COLO829 (cell line): ENCODE measurements around the gene CDC6.

Experiments used
- DNase-seq: peaks from one replicate; pipeline ENCODE4 v3.0.0; 2012; ENCODE audit warnings: low spot score

Gene CDC6

DNA sequence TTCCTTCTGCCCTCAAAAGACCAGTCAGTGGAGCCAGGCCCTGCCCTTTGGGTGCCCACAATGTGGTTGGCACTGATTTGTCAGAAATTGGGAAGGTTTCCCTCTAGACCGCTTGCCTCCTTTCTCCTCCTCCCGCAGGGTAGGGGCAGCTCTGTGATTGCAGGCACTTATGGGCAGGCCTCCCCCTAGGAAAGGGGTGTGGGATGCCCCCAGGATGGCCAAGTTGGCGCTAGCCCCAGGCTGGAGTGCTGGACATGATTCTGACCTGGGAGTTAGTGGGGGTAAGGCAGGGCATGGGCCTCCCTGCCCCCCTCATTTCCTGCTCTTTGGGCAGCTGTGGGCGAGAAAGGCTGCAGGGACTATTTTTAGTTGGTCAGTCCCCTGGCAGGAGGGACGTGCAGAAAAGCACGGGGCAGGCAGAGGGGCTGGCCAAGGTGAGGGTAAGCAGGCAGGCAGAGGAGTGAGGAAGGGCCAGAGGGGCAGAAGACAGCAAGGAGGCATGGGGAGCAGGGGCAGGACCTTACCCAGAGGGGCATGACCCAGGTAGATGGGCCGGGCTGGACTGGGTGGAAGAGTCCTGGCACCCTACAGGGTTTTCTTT is 24.6 kb downstream of the CDC6 start:
- no peak for DNase-seq

DNA sequence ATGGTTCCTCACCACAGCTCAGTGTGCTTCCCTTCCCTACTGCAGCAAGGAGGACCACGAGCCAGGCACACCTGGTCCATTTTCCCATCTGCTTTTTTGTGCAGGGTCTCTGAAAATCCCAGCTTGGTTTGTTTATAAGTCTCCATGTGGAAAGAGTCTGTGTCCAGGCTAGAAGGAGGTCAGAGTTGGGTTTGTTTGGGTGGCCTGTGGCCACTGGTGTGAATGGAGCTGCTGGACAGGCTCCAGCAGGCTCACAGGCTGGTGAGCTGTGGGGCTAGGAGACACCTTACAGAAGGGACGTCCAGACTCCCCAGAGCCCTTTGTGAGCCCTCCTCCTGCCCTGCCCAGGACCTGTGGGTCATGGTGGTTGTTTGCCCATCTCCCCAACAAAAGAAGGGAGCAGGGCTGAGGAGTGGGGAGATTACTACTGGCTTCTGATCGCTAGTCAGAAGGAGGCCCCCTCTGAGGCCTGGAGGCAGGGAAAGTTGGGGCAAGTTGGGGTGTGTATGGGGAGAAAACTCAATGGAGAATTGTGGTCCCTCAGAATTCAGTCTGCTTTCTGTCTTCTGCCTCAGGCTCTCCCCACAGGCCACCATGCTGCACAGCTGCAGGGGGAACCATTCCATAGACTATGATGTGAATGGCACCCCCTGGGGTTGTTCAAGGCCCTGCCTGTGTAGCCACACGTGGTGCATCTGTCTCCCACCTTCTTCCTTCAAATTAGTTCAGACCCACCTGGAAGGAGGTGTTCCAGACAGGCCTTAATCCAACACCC is 25.4 kb downstream of the CDC6 start:
- no peak for DNase-seq

DNA sequence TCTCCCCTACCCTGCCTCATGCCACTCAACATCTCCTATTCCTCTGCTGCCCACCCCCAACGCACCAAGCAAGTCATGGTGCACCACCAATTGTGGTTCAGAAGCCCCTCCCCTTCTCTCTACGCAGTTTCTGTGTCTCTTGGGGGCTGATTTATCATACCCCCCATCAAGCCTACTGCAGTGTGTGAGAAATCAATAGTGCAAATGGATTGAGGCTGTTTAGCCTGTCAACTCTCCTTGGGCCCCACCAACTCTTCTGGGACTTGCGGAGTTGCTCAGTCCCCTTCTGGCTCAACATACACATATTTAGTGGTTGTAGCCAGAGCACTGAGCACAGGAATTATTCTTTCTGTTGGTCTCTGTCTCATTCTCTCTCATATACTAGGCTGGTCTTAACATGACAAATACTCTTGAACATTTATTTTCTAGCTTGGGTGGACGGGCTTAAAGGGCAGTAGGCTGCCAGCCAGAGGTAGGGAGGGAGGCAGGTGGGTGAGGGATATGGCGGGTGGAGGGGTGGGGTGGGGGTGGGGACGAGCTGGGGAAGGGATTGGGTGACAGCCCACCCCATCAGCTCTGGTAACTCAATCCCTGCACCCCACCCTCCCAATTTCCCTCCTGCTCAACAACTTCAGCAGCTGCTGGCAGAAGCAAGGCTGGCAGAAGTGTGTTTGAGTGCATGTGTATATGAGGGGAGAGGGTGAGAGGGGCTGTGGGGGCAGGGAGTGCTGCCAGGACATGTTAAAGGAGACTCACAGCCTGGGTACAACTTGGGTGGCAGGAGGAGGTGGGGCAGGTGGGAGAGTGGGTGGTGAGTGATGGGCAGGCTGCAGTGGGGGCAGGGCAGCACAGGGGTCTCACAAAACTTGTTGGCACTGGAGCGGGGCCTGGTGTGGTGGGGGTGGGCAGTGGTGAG is 26.2 kb downstream of the CDC6 start:
- no peak for DNase-seq

DNA sequence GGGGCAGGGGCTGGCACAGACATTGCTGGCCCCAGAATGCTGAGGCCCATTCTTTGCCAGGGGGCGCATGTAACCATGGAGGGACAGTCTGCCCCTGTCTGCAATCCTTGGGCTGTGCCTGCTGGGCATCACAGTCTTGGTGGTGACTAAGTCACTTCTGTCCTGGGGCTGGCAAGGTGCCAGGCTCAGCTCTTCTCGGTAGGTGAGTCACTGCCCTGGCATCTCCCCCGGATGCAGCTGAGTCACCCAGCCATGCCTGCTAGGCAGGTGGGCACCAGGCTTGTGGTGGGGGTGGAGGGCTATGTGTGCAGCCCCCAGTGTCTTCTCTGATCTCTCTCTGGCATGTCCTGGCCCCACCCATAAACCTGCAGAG is 26.9 kb downstream of the CDC6 start:
- peak; percentile 95 for DNase-seq

DNA sequence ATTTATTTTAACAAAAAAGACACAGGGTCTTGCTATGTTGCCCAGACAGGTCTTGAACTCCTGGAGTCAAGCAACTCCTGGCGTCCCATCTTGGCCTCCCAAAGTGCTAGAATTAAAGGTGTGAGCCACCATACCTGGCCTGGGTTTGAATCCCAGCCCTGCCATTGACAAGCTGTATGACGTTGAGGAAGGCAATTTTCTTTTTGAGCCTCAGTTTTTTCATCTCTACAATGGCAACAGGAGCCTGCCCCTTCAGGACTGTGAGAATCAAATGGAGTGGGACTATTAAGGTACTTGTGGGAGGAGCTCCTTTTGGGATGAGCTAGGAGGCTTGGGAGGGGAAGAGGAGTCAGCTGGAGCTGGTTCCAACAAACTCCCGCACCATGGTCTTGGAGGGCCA is 27.5 kb downstream of the CDC6 start:
- DNase-seq, result no peak

DNA sequence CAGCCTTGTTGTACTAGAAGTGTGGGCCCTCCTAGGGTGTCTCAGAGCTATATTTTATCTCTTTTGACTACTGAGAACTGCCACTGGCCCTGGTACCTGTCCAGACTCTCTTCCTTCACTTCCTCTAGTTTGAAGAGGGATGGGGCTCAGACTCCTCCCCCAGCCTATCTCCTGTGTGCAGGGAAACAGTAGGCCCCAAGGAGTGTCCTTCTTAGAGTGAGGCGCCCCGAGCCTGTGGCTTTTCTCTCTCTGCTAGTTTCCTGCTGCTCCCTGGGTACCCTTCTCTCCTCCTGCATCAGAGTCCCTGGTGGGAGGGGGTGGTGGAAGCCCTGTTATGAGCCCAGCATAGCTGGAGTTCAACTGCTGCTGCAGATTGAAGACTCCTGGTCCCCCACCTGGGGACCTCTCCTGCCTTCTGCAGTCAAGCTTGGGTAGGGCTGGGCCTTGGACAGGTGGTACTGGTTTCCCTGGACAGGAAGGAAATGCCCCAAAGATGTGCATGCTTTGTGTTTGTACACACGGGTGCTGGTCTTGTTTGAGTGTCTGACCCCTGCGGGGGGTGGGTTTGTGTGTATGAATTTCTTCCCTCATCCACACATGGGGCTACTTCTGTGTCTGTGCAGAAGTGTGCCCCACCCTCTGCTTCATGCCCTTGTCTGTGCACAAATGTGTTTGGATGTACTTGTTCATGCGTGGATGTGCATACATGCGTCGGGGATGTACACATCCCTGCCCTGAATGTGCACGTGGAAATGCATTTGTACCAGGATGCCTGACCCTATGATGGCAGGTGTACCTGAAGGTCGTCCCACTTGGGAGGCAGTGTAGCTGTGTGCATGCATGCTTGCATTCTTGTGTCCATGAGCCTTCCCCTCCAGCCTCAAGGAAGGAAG is 28.2 kb downstream of the CDC6 start:
- no peak for DNase-seq

DNA sequence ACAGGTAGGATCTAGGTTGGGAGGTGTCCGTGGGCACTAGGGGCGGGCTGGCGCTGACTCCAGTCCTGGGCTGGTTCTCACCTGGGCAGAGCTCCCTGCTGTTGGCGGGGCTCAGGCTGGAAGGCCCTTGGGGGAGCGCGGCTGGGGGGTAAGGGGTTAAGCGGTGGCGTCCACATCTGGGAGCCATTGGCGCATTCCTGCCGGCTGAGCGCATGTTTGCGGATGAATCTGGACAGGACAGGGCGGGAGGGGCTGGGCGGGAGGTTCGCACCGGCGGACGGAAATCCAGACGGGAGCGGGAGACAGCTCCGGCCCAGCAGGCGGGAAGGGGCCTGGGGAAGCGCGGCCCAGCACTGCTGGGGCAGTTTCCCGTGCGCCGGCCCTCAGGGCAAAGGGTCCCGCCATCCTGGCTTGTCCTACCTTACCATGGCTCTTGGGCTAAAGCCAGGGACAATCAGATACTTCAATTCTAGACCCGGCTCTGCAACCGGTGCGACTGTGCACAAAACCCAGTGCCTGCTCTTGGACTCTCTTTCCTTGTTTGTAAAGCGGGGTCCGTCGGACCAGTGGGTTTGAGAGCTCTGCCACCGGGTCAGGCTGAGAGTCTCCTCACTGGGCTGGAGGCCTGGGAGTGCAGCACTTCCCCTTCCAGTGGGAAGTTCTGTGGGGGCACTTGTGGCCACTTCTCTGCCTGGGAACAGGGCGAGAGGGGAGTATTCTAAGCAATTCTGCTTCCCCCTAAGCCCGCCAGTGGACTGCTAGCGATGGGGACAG is 29.1 kb downstream of the CDC6 start:
- DNase-seq, result no peak

DNA sequence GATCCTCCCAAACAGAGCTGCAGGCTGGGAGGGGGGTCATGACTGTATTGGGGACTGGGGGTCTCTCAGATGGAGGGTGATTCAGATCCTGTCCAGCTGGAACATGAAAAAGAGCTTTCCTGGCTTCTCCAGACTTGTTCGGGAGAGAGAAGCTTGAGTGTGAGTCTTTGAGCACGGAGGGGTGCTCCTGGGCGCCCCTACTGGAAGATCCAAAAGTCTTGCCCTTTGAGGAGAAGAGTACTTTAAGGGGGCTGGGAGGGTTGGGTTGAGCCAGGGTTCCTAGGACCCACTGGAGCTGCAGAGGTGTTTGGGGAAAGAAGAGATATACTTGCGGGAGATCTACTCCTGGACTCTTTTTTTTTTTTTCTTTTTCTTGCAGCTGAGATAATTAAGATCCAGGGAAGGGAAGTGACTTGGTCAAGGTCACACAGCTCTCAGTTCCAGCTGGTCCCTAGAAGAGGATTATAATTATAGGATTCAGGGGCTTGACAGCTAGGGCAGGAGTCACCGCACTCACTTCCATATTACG is 29.7 kb downstream of the CDC6 start:
- DNase-seq, result no peak

DNA sequence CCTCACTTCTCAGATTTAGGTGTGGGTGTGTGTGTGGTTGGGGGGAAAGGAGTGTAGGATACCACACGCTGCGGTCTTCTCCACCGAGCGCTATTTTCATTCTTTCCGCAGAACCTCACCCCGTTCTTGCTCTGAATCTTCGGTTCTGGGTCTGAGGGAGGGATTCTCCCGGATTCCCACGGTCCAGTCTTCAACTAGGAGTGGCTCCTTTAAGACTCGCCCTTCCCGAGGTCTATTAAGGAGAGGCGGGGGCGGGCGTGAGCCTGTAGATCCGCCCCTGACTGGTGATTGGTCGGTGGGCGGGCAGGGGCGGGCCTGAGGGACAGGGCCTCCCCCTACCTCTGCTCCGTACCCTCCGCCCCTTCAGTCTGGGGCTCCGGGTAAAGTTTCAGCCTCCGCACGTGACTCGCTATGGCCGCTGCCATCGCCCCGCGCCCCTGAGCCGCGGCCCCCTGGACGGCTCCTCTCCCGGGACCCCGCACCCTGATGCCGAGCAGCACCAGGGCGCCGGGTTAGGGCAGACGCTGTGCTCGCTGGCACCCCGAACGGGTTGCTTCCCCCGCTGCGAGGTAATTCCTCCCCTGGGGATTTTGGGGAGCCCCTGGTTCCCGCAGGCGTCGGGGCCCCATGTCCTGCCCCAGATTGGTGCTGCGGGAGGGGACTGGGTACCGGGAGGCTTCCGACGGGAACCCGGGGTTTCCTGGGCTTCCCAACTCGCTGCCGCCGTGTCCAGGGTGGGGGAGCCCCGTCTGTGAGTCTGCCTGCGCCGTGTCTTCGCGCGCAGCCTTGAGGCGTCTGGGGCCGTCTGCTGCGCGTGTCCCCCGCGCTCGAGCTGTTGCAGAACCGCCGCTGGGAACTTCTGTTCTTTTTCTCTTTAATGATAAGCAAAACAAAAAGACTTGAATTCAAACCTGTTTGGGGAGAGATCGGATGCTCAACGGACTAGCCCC is 30.5 kb downstream of the CDC6 start:
- DNase-seq, result peak; percentile 96

DNA sequence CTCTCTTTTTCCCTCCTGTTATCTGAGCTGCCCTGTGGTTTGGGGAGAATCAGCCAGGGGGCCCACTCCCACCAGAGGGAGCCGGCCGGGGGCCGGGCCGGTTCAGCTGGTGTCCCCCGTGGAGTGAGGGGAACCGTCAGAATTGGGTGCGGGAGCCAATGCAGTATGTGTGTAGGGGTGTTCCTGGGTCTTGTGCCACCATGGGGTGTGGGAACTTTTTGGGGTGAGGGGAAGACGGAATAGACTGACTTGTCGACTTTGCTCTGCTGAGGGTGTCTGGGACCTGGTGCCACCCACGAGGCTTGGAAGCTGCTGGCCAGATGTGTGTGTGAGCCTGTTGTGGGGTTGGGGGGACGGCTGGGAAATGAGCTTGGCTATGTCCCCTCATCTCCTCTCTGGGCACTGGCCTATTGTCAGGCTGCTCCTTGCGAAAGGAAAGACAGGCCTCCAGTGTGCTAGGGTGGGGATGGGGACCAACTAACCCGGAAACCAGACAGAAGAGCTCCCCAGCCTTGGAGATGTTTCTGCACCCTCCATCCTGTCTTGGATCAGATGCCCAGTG is 31.2 kb downstream of the CDC6 start:
- DNase-seq, result no peak

DNA sequence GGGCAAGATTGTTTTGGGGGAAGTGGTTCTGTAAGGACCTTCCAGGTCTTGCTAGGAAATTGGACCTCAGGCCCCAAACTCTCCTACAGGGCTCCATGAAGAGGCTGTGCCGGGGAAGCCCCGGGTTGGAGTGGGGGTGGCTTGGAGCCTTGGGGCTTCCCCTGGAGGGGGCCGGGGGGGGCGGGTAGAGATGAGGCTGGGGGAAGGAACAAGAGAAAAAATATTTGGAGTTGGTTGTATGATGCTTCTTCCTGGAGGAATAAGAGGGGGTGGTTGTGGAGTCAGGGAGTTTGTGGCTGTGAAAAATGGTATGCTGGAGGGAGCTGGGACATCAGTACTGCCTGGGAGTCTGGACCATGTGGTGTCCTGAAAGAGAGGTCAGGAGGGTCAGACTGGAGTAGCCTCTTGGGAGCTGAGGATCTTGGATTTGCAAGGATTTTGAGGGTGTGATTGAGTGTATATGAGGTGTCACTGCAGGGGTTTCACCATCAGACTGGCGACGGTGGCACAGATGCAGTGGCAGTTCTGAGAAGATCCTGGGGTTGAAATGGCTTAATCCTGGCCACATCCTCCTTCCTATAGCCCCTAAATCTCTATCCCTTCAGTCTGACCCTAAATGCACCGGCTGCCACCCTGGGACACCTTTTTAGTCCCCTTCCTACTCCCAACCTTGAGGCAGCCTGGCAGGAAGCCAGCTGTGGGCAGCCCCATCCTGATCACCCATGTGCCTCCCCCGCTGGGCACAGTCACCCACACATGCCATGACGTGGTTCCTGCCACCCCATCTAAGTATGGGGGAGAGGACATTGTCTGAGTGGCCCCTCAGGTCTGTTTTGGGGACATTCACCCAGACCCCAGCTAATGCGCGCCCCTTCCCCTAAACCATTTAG is 32.2 kb downstream of the CDC6 start:
- no peak for DNase-seq

DNA sequence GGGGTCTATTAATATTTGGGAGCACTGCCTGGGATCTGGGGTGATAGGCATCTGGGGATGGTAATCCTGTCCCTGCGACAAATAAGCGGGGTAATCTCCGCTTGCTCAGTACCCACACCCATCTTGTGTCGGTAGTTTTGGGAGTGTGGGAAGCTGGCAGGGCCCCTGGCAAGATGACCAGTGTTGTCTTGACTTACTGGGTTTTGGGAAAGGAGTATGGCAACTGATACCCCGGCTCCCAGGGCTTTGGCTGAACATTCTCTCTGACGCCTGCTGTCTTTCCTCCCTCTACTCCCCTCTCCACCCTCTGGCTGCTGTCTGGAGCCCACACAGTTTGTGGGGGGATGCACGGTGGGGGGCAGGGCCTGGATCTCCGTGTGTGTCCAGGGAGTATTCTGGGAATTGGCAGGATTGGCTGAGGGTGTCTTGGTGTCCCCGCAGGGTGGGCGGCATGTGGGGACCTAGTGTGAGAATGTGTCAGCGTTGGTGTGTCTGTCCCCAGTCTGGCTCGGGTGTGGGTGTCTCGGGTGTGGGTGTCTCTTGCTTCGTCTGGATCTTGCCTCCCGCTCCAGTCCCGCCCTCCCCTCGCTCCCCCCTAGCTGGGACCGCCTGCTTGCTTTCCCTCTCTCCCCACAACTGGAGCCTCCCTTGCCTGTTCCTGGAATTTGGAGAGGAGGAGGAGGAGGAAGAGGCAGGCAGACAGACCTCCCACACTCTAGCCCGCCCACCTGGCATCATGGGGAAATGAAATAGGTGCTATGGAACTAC is 33.3 kb downstream of the CDC6 start:
- DNase-seq, result no peak

DNA sequence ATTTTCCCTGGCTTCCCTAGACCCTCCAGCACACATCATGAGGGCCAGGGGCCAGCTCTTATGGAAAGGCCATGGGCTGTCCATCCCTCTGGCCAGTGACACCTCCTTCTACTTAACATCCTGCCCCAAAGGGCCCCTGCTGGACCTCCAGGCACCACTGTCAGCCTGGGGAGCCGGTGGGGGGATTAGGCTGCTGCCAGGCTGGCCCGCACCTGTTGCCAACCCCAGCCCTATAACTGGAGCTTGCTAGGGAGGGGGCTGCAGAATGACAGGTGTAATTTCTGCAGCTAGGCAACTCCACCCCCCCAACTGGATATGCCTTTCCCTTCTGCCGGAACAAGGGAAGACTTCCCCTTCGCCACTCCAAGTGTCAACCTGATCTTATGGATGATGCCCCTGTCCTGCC is 33.8 kb downstream of the CDC6 start:
- no peak for DNase-seq

DNA sequence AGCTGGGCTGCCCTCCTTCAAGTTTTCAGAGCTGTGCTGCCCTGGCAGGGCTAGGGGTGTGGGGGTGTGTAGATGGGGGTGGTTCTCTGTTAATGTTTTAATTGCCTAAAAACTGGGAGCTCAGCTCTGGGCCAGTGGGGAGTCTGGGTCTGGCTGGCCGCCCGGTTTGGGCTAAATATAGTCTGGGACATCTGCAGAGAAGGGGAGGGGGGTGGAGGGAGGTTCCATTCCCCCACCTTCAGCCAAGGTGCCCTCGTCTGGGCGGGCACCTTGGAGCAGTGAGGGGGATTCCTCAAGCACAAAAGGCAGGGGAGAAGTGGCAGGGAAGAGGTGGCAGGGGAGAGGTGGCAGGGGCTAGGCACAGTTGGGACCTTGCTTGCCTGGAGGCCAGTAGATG is 34.3 kb downstream of the CDC6 start:
- no peak for DNase-seq

DNA sequence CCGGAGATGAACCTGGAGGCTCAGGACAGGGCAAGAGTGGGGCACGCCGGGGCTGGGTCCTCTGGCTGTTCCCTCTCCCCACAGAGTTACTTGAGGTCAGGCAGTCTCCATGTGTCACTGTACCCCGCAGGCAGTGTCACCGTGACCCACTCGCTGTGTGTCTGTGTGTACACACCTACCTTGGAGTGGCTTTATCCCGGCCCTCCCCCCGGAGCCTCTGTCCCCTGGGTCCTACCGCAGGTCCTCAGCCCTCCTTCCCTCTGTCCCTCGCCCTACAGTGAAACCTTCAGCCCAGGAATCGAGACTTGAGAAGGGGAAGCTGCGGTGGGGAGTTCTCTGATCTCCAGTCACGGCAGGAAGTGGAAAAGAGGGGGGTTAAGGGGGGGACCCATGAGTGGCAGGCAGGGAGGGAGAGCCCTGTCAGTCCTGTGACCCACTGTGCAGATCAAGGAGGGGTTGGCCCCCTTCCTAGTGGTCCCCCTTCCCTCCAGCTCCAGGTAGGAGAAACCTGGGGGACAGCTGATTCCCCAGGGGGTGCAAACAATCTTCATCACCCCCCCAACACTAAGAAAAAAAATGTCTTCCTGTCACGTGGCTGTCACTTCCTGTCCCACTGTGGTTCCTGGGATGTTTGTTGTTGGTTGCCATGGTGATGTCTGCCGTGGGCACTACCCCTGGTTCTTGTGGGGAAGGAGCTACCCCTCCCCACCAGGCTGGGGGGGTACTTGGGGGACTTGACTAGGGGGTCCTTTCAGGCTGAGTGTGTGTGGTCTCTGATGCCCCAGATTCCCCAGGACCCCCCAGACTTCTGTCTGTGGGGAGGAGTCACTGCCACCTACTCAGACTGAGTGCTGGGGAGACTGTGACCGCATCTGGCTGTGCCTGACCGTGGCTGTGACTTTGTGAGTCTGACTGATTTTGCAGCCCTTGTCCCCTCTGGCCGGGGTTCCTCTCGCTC is 35.0 kb downstream of the CDC6 start:
- DNase-seq, result peak; percentile 95
